Cardiac muscle cell (in vitro differentiated cells and primary cell): ENCODE data around the gene PNPLA2. TPM values are rescaled to one million over a fixed set of nuclear protein-coding genes. Genes with fewer than 3 reads are reported as not detected.
A peak's percentile ranks its signal among the peaks of the same experiment; 100 is the strongest.

Experiments
- DNase-seq, 2 donors: peaks; one replicate each; pipeline versions ENCODE4 v3.0.0 to v3.0.0-alpha.2; 2010 to 2017; ENCODE audit warnings: low read depth in 1 of 2, low spot score in 1 of 2
- H3K27ac ChIP-seq: fragments of 200-600 bp; sonication (generic); 2 replicates; pipeline ENCODE4 v1.5.1; 2016
- H3K27me3 ChIP-seq: fragments of 200-600 bp; sonication (generic); 2 replicates; pipeline ENCODE4 v1.6.0; 2016; ENCODE audit warnings: control low read depth
- H3K36me3 ChIP-seq: fragments of 200-600 bp; sonication (generic); 2 replicates; pipeline ENCODE4 v1.5.1; 2016; ENCODE audit warnings: control low read depth
- H3K4me1 ChIP-seq: fragments of 200-600 bp; sonication (generic); 2 replicates; pipeline ENCODE4 v1.8.1; 2017; ENCODE audit warnings: low read depth, mild to moderate bottlenecking, mixed run types
- H3K4me3 ChIP-seq: fragments of 200-600 bp; sonication (generic); 2 replicates; pipeline ENCODE4 v1.5.1; 2016; ENCODE audit warnings: mild to moderate bottlenecking
- H3K9me3 ChIP-seq: fragments of 200-600 bp; sonication (generic); 2 replicates; pipeline ENCODE4 v1.5.1; 2017; ENCODE audit warnings: low read depth, mild to moderate bottlenecking, control low read depth
- polyA plus RNA-seq: library from polyadenylated mRNA; unstranded; fragments of >200 nt; fragmentation: Nextera tagmentation; extraction: Ambion mirVana; gene quantifications from 2 replicates; pipeline ENCODE4 v1.2.1, GENCODE V29; 2016
- total RNA-seq: library from RNA; depleted of rRNA; stranded (reverse); fragments of >200 nt; gene quantifications from 2 replicates; pipeline ENCODE4 v1.2.3, GENCODE V29; 2016
- TF ChIP-seq, protein P1 (sequence below): IDR thresholded peaks from 2 replicates; pipeline ENCODE4 v1.5.1; 2012; ENCODE audit warnings: low read depth, mild to moderate bottlenecking, low read length

The PNPLA2 gene
- total and polyA plus RNA-seq, 2 experiments from 2014 or later: 81.6 to 99.9 TPM

DNA sequence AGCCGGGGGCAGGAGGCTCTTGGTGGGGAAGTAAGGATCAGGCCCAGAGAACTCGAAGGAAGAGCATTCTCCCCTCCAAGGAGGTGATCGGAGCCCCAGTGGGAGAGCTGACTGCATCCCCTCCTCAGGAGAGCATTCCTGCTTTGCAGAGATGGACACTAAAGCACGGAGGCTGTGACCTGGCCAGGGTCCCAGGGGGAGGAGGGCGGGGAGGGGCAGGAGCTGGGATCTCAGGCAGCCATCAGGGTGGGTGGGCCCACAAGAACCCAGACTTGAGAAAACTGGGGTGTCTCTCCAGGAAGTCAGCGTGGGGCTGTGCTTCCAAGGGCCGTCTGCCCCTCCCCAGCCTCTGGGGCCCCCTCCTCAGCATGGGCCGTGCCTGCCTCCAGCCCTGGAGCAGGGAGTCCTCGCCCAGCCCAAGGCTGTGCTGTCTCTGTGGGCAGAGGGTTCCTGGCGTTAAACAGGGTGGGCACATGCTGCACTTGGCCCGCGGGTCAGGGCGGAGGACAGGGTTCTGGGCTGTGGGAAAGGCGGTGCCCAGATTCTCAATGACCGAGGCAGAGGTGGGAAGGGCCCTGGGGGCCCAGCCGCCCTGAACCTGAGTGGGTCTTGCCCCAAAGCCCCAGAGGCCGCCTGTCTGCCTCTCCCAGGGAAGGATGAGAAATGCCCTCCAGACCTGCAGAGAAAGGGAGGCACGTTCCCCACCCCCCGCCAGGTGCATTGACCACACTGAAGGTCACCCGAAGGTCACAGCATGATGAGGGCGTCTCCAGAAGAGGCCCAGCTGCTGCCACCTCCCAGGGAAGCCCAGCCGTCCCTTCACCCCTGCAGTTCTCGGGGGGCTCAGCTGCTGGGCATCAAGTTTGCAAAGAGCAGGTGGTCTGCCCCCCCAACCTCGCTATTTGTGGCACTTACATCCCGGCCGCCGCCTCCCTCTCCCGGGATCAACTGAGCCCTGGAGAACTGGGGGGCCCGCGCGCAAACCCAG, 29.5 kb upstream of the PNPLA2 start:
- no peak for DNase-seq
- H3K27me3 ChIP-seq: no peaks in the 10 kb centered on the region
- no peak overlapping the region for H3K4me3 ChIP-seq
- H3K4me1 ChIP-seq: peaks cover 6% of the 10 kb centered on the region
- no peak overlapping the region for H3K27ac ChIP-seq
- no peaks in the 10 kb centered on the region for H3K36me3 ChIP-seq
- TF ChIP-seq, protein P1, sequence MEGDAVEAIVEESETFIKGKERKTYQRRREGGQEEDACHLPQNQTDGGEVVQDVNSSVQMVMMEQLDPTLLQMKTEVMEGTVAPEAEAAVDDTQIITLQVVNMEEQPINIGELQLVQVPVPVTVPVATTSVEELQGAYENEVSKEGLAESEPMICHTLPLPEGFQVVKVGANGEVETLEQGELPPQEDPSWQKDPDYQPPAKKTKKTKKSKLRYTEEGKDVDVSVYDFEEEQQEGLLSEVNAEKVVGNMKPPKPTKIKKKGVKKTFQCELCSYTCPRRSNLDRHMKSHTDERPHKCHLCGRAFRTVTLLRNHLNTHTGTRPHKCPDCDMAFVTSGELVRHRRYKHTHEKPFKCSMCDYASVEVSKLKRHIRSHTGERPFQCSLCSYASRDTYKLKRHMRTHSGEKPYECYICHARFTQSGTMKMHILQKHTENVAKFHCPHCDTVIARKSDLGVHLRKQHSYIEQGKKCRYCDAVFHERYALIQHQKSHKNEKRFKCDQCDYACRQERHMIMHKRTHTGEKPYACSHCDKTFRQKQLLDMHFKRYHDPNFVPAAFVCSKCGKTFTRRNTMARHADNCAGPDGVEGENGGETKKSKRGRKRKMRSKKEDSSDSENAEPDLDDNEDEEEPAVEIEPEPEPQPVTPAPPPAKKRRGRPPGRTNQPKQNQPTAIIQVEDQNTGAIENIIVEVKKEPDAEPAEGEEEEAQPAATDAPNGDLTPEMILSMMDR: no peak
- no peaks in the 10 kb centered on the region for H3K9me3 ChIP-seq

DNA sequence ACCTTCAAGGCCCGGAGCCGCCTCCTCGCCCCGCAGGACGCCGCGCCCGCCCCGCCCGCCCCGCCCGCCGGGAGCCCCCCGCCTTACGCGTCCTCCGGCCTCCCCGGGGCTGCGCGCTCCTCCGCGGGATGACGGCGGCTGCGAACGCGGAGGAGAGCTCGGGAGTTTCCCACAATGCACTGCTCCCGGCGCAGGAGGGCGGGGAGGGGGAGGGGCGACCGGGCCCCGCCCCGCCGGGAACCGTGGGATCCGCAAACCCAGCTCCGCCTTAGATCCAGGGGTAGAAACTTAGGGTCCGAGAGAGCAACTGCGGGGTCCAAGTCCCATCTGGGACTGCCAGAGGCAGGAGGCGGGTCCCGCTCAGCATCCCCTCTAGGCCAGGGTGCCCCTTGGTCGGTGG, 28.8 kb upstream of the PNPLA2 start, which contains the start of gene CEND1:
Gene CEND1 (minus strand): TSS at position 148 of the 400 bp plus-strand sequence. CDS start 1,514 bp downstream, outside the sequence.
- DNase-seq: peak in 1 of 2 donors; percentile 54
- Histone ChIP-seq H3K4me1 (peaks cover 6% of the 10 kb centered on the region), H3K27me3 (no peaks in the 10 kb centered on the region), H3K4me3 (no peak within 1 kb of the TSS), H3K27ac (no peak within 1 kb of the TSS), H3K9me3 (no peaks in the 10 kb centered on the region), H3K36me3 (no peaks in the 10 kb centered on the region)
- TF ChIP-seq, protein P1: no peak

DNA sequence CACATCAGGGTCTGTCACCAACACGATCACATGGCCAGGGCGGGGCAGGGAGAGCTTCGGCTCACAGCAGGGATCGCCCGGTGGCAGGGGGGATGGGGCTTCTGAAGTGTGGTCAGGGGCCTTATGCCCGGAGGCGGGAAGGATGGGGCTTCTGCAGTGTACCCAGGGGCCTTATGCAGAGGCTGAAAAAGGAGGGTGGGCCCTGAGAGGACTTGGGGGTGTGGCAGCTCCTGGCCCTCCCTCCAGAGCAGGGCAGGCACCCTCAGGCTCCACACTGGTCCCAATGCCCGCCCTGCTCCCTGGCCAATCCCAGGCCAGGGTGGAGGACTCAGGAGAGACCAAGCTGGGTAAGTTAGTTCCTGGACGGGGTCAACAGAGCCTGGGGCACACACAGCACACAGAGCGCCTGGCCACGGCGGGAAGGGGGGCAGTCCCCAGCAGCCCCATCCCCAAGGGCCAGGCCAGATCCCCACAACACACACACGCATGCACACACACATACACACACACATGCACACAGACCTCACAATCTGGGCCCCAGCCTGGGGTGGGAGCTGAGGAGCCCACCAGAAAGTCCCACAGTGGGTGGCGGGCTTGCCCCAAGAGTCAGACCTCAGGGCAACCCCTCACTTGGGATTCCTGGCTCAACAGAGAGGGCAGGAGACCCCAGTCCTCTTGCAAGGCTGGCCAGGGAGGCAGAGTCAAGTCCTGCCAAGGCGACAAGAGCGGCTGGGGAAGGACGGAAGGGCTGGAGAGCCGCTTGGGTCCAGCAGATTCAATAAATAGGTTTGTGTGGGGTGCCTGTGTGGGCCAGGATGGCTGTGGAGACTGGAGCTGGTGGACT, 27.8 kb upstream of the PNPLA2 start:
- peak; percentile 37 to 41 for DNase-seq
- no peak overlapping the region for H3K4me3 ChIP-seq

DNA sequence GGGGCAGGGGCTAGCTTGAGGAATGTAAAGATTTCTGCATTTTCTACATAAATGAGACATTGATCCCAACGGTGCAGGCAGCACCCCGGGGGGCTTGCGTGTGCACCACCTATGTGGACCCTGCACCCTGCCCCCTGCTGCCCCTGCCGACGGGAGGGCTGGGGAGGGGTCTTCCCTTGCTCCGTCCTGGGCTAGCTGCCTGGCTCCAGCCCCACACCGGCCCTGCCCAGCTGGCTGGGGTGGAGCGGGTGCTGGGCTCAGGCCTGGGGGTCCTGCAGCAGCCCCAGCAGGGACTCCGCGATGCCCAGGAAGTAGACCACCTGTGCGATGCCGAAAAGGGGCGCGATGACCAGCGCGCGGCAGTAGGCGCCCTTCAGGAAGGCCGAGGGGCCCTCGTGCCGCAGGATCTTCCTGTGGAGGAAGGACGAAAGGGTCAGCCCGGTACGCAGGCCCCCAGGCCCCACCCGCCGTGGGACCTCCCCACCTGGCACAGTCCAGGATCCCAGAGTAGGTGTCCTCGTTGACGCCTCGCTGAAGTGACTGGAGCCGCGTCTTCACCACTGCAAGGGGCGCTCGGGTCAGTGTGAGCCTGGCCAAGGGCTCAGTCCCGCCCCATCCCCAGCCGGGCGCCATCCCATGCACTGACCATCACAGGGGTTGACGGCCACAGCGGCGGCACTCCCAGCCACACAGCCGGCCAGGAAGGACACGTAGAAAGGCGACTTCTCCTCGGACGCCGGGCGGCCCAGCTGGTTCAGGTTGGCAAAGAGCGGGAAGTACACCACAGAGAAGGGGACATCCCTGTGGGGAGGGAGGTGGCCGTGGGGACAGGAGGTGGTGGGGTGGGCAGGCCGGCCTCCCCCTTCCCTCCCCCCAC, 26.8 kb upstream of the PNPLA2 start:
- no peaks in the 10 kb centered on the region for H3K36me3 ChIP-seq
- H3K27me3 ChIP-seq: no peaks in the 10 kb centered on the region
- H3K4me3 ChIP-seq: no peak overlapping the region
- H3K9me3 ChIP-seq: no peaks in the 10 kb centered on the region
- no peak overlapping the region for H3K27ac ChIP-seq
- TF ChIP-seq, protein P1: no peak
- DNase-seq: no peak
- H3K4me1 ChIP-seq: peaks cover 20% of the 10 kb centered on the region

More for the DNA sequence above, 27.8 kb upstream of the PNPLA2 start:
- H3K4me1 ChIP-seq: peaks cover 10% of the 10 kb centered on the region
- TF ChIP-seq, protein P1: no peak
- H3K27ac ChIP-seq: no peak overlapping the region
- no peaks in the 10 kb centered on the region for H3K36me3 ChIP-seq
- H3K27me3 ChIP-seq: no peaks in the 10 kb centered on the region
- no peaks in the 10 kb centered on the region for H3K9me3 ChIP-seq

DNA sequence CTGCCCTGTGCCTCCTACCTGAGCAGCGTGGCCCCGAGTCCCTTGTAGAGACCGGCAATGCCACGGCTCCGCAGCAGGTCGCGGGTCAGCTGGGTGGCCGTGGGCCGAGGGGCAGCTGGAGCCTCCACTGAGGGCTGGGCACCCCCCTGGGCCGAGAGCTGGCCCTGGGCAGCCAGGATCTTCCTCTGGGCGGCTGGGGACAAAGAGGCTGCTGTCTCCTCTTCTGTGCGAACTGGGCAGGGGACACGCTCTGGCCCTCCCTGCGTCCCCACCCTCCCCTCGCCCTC, 26.2 kb upstream of the PNPLA2 start:
- no peak overlapping the region for H3K4me3 ChIP-seq
- peaks cover 21% of the 10 kb centered on the region for H3K4me1 ChIP-seq
- no peaks in the 10 kb centered on the region for H3K27me3 ChIP-seq
- TF ChIP-seq, protein P1: no peak
- no peak overlapping the region for H3K27ac ChIP-seq
- DNase-seq: no peak
- no peaks in the 10 kb centered on the region for H3K9me3 ChIP-seq
- H3K36me3 ChIP-seq: no peaks in the 10 kb centered on the region
